Activated gamma-delta T cell treated with Interleukin-2 at 50 U/mL for 16 hours (primary cell): ENCODE measurements around the gene OTOG.

Experiments
- DNase-seq: peaks from one replicate; pipeline ENCODE4 v3.0.0-alpha.2; 2020

OTOG gene, protein sequence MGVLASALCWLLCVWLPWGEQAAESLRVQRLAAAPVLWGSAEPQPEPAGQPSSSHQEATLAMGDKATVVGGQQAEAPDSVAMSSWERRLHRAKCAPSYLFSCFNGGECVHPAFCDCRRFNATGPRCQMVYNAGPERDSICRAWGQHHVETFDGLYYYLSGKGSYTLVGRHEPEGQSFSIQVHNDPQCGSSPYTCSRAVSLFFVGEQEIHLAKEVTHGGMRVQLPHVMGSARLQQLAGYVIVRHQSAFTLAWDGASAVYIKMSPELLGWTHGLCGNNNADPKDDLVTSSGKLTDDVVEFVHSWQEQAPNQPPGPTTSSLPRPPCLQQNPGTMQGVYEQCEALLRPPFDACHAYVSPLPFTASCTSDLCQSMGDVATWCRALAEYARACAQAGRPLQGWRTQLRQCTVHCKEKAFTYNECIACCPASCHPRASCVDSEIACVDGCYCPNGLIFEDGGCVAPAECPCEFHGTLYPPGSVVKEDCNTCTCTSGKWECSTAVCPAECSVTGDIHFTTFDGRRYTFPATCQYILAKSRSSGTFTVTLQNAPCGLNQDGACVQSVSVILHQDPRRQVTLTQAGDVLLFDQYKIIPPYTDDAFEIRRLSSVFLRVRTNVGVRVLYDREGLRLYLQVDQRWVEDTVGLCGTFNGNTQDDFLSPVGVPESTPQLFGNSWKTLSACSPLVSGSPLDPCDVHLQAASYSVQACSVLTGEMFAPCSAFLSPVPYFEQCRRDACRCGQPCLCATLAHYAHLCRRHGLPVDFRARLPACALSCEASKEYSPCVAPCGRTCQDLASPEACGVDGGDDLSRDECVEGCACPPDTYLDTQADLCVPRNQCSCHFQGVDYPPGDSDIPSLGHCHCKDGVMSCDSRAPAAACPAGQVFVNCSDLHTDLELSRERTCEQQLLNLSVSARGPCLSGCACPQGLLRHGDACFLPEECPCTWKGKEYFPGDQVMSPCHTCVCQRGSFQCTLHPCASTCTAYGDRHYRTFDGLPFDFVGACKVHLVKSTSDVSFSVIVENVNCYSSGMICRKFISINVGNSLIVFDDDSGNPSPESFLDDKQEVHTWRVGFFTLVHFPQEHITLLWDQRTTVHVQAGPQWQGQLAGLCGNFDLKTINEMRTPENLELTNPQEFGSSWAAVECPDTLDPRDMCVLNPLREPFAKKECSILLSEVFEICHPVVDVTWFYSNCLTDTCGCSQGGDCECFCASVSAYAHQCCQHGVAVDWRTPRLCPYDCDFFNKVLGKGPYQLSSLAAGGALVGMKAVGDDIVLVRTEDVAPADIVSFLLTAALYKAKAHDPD (N-terminal part only)

GRCh38 chr11:17547051-17547577, at the start of gene OTOG:
Gene OTOG, plus strand, starts transcription at chr11:17547259. Its CDS starts 114 bp downstream, at chr11:17547373.
- DNase-seq, result no peak

DNA sequence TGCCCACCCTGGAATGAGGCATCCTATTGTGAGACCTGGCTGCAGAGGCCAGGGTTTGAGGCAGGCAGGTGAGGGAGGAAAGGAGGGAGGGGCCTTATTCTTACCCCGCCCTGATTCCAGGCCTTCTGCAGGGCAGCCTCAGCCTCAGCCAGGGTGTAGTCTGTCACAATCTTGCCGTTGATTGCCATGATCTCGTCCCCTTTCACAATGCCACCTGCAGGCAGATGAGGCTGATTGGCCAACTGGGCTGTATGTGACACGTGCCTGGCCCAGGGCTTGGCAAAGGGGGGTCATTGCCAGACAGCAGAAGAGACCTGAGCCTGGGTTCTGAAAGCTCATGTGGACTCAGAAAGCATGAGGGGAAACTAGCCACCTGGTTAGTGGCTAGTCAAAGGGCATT, 49.0 kb upstream of the OTOG start:
- DNase-seq, result no peak

- DNase-seq, result no peak
Measured at GRCh38 chr11:17498475-17498874, 48.6 kb upstream of the OTOG start.

GRCh38 chr11:17500673-17501072, 46.4 kb upstream of the OTOG start:
- no peak for DNase-seq

DNA sequence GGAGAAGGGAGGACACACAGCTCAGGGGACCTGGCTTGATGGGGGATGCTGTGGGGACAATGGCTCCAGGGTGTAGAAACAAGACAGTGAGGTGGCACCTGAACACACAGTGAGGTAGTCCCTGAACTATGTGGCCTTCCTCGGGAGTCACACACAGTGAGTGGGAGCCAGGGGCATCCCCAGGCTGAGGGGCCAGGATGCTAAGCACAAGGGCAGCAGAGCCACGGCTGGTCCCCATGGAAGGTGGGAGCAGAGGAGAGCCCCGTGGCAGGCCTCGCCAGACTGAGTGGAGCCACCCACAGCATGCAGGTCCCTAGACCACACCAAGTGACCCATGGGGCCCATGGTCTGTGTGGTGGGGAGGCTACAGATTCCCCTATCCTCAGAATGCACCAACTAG, 44.4 kb upstream of the OTOG start:
- DNase-seq, result no peak

GRCh38 chr11:17504330-17505107, 42.5 kb upstream of the OTOG start:
- peak; percentile 75 for DNase-seq

DNA sequence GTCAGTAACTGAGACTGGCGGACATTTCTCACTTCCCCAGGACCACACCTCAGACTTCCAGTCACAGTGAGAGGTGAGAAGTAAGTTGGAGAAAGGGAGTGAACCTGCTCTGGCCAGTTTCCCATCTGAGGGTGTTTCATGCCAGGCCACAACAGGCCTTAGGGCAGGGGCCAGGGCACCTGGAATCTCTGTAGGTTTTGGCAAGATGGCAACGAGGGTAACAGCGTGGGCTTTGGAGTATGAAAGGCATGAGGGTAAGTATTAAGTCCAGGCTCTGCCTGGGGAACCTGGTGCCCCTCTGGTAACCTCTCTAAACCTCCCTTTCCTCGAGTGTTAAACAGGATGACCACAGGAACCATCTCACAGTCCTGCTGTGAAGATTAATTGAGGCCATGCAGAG, 41.9 kb upstream of the OTOG start:
- no peak for DNase-seq

DNA sequence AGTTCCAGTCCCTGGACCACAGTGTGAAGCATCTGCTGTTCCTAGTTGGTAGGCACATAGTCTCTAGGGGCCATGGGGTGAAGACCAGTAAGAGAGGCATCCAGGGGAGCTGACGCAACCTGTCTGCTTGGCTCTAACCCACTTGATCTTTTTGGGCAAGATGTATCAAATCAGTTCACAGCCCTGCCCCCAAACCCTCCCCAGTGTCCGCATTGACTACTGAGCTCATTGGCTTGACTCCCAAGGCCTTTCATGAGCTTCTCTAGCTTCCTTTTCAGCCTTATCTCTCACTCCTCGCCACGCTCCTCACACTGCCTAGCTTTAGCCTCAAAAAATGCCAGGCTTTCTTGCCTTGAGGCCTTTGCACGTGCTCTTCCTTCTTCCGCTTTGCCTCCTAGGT, 40.7 kb upstream of the OTOG start:
- DNase-seq, result no peak

- DNase-seq, result no peak
Measured at GRCh38 chr11:17506942-17507341, 40.1 kb upstream of the OTOG start.

GRCh38 chr11:17507773-17508172, 39.3 kb upstream of the OTOG start:
- DNase-seq, result no peak

GRCh38 chr11:17508306-17508705, 38.8 kb upstream of the OTOG start:
- DNase-seq, result no peak

DNA sequence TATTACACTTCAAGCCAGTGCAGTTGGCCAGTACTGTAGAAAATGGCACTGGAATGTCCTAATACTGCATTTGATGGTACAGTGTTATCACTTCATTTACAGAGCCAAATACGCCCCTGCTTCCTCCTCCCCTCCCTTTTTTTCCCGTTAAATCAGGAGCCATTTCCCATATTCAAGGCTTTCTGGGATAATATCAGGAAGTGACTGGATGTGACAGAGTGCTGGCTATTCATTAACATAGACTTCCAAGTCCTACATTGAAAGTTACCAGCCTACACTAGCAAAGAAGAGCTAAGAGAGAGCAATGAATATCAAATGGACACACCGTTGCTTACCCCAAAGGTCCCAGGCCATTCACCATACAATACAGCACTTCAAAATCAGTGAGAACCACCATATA, 38.3 kb upstream of the OTOG start:
- DNase-seq, result no peak

- no peak for DNase-seq
Measured at GRCh38 chr11:17510507-17511206, 36.4 kb upstream of the OTOG start.

DNA sequence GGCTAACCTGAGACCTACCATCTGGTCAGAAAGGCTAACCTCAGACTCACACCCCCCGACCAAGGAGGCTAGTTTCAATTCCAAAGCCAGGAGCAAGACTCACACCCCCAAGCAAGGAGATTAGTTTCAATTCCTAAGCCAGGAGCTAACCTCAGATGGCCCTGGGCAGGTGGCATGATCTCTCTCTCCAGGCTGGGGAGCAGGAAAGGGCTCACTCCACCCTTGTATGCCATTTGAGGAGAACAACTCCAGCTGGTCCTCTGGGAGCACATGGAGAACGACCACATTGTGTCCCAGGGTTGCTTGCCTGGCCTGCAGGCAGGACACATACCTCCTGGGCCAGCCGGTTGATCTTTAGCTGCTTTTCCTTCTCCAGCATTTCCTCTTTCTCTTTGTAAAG, 35.5 kb upstream of the OTOG start:
- no peak for DNase-seq

- no peak for DNase-seq
Measured at GRCh38 chr11:17512101-17512500, 35.0 kb upstream of the OTOG start.

DNA sequence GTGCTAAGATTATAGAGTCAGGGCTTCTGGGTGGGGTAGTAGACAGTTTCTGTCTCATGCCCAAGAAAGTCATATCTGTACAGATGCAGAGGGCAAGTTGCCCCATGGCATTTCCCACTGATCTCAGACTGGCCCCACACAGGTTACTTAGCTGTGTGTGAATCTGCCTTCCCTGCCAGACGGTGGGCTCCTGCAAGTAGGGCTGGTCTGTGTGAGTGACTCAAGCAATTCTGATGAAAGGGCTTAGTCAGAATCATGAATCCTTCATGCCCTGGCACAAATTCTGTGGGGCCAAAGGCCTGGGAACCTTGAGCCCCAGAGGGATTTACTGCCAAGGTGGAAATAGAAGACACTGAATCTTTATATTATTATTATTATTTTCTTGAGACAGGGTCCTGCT, 33.2 kb upstream of the OTOG start:
- DNase-seq, result no peak

GRCh38 chr11:17514476-17514875, 32.6 kb upstream of the OTOG start:
- no peak for DNase-seq

DNA sequence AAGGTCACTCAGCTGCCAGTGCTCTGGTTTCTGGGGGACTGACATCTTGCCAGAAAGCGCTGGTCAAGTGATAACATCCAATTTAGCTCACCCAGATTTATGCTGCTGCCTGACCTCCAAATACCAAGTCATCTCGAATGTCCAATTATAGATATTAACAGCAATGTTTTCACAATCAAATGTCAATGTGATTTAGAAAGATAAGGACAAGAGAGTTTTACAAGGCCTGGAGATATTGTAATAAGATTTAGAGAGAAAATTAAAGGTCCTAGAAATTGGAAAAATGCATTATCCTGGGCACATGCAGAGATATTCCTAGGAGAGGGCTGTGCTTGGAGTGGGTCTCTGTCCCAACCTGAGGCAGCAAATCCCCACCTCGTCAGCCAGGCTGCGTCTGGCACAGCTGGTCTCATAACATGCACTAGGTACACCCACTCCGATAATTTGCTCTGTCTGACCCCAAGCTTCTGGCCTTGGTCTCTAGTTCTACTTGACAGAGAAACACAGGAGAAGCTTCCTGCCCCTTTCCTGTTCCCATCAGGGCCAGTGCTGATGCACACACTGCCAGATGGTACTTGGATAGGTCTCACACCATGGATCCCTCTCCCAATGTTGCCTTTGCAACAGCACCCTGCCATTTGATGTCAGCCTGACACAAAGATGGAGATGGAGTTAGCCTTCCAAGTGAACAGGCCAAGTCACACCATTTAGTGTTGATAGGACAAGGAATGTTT, 31.4 kb upstream of the OTOG start:
- no peak for DNase-seq

DNA sequence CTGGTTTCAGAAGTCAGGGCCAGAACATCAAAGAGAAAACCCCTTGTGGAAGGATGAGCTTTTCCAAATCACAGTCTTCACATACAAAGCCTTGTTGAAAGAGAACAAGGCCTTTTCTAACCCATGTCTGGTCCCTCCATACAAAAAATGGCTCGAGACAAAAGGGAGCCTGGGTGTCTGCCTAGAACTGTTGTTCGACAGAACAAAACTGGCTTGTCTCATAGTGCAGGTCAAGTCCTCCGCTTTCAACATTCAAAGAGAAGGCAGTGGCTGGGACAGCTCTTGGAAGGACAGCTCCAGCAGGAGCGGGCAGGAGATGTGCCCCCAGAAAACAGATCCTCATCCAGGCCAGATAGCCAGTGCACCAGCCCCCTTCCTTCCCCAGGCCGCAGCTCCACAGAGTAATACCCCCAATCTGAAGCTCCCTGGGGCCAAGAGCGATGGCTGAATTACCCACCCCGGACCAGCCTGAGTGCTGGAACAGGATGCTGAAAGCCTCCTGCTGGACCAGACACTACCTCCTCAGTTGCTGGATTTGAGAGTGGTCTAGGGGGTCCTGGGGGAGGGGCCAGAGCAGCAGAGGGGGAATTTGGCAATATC, 30.4 kb upstream of the OTOG start:
- no peak for DNase-seq

DNA sequence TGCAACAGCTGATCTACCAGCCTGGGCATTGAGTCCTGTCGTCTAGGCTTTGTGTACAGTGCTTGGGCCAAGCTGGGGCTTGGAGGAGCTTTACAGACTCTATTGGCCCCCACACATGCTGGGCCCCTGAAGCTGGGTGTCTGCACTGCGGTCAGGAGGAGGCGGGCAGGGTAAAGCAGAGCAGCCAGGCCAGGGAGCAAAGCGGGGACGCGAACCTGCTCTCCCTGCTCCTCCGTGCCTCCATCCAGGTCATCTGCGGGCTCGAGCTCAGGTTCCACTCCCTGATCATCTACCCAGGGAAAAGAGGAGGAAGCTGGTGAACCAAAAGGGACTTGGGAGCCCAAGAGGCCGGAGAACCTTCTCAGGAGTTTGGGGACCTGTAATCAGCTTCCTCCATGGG, 29.9 kb upstream of the OTOG start:
- no peak for DNase-seq
